Testis (tissue), 3 donors: Measurements from ENCODE around the gene COL23A1. TPM values are rescaled to one million over a fixed set of nuclear protein-coding genes. Genes with fewer than 3 reads are reported as not detected.

Source experiments
- DNase-seq: peaks from one replicate; pipeline ENCODE4 v3.0.0-alpha.2; 2019
- H3K27ac ChIP-seq, 2 donors: fragments of 200-600 bp; sonication (generic); one replicate each; pipeline ENCODE4 v1.5.1; 2019
- H3K27me3 ChIP-seq: fragments of 200-600 bp; sonication (generic); one replicate; pipeline ENCODE4 v1.5.1; 2019
- H3K36me3 ChIP-seq: fragments of 200-600 bp; sonication (generic); one replicate; pipeline ENCODE4 v1.5.1; 2017; ENCODE audit warnings: low read depth; ENCODE audit errors: missing control alignments
- H3K4me1 ChIP-seq: fragments of 200-600 bp; sonication (generic); one replicate; pipeline ENCODE4 v1.5.1; 2019
- H3K4me3 ChIP-seq, 2 donors: fragments of 200-600 bp; sonication (generic); one replicate each; pipeline ENCODE4 v1.5.1; 2017 to 2019
- H3K9me3 ChIP-seq: fragments of 200-600 bp; sonication (generic); one replicate; pipeline ENCODE4 v1.5.1; 2017
- CTCF ChIP-seq, 3 experiments: fragments of 450-650 bp in 2 of 3; fragments of 200-600 bp in 1 of 3; sonication (generic) in 1 of 3; IDR thresholded peaks; one replicate each; pipeline ENCODE4 v1.5.1; 2016 to 2019; ENCODE audit warnings: antibody characterized with exemption in 3 of 3, mild to moderate bottlenecking in 2 of 3, moderate library complexity in 1 of 3
- POLR2A ChIP-seq: fragments of 450-650 bp; IDR thresholded peaks from one replicate; pipeline ENCODE4 v1.6.1; 2017; ENCODE audit warnings: antibody characterized with exemption, mild to moderate bottlenecking, moderate library complexity
- WGBS, 2 donors: methylation state at CpG; one replicate each; pipeline ENCODE4 v1.1.5; 2018; 5-methylcytosine and 5-hydroxymethylcytosine counted together
- intact Hi-C: fragments of 100-400 bp; cut with DNase I; formaldehyde crosslinking; loops from one replicate; pipeline ENCODE4 v1.15.1; 2023; ENCODE audit warnings: low total_unique reads
- polyA plus RNA-seq: library from polyadenylated mRNA; stranded (reverse); fragments of 350-450 nt; fragmentation: Illumina TruSeq; extraction: RNeasy Lipid Tissue Mini Kit (QIAGEN cat#74804); gene quantifications from one replicate; pipeline ENCODE4 v1.2.3, GENCODE V29; 2014; ENCODE audit warnings: low read depth, low replicate concordance; ENCODE audit not compliant: insufficient read depth
- total RNA-seq, 2 donors: library from RNA; depleted of rRNA; stranded (reverse); fragments of >200 nt; gene quantifications; one replicate each; pipeline ENCODE4 v1.2.3, GENCODE V29; 2016

Gene COL23A1
- total and polyA plus RNA-seq, 3 donors from 2014 or later, result 4.3 to 5.5 (median 5.0) TPM

- Histone ChIP-seq H3K4me1 (no peaks in the 10 kb centered on the region), H3K36me3 (no peaks in the 10 kb centered on the region), H3K9me3 (no peaks in the 10 kb centered on the region), H3K4me3 (no peak overlapping the region), H3K27ac (no peak overlapping the region), H3K27me3 (no peaks in the 10 kb centered on the region)
- 92 to 96% methylated on average over 18 of the region's 18 CpGs for WGBS, 2 donors
- intact Hi-C loops, result no loop called here
- TF ChIP-seq POLR2A, result no peak
- no peak for TF ChIP-seq CTCF (IDR thresholded peaks at IDR 0.05)
- no peak for DNase-seq
Measured at GRCh38 chr5:178441486-178442270, 148.5 kb downstream of the COL23A1 start.

GRCh38 chr5:178440181-178440580, 150.0 kb downstream of the COL23A1 start:
- TF ChIP-seq POLR2A (no peak), CTCF (IDR thresholded peaks at IDR 0.05) (no peak)
- Histone ChIP-seq H3K27me3 (no peaks in the 10 kb centered on the region), H3K4me1 (no peaks in the 10 kb centered on the region), H3K36me3 (no peaks in the 10 kb centered on the region), H3K4me3 (no peak overlapping the region), H3K27ac (no peak overlapping the region), H3K9me3 (no peaks in the 10 kb centered on the region)
- no peak for DNase-seq
- intact Hi-C loops, result no loop called here
- WGBS, 2 donors, result 96 to 97% methylated on average over 7 of the region's 7 CpGs

GRCh38 chr5:178439493-178440180, 150.6 kb downstream of the COL23A1 start:
- Histone ChIP-seq H3K9me3 (no peaks in the 10 kb centered on the region), H3K4me1 (no peaks in the 10 kb centered on the region), H3K4me3 (no peak overlapping the region), H3K27me3 (no peaks in the 10 kb centered on the region), H3K36me3 (no peaks in the 10 kb centered on the region), H3K27ac (no peak overlapping the region)
- WGBS, 2 donors, result 67 to 70% methylated on average over 16 of the region's 16 CpGs
- TF ChIP-seq CTCF (IDR thresholded peaks at IDR 0.05) (no peak), POLR2A (no peak)
- DNase-seq, result no peak
- intact Hi-C loops, result no loop called here

DNA sequence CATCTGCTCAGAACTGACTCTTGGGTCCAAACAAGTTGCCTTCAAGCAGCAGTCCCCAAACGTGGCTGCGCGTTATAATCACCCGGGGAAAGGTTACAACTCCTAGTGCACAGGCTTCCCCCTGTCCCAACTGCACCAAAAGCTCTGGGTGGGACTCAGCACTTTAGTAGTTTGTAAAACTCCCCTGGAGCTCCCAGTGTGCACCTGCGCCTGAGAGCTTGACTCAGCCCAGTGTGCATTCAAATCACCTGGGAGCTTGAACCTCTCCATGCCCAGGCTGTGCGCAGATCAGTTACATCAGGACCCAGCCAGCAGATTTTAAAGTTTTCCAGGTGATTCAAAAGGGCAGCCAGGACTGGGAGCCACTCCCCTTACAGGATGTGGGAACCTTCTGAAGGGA, 151.4 kb downstream of the COL23A1 start:
- 84 to 90% methylated on average over 5 to 6 of the region's 6 CpGs for WGBS, 2 donors
- no peak for DNase-seq
- TF ChIP-seq CTCF (IDR thresholded peaks at IDR 0.05), result no peak
- TF ChIP-seq POLR2A, result no peak
- Histone ChIP-seq H3K27ac (no peak overlapping the region), H3K9me3 (no peaks in the 10 kb centered on the region), H3K27me3 (no peaks in the 10 kb centered on the region), H3K4me1 (no peaks in the 10 kb centered on the region), H3K4me3 (no peak overlapping the region), H3K36me3 (no peaks in the 10 kb centered on the region)
- intact Hi-C loops, result no loop called here
